ENCODE results near the gene SCN5A. TPM values are rescaled to one million over a fixed set of nuclear protein-coding genes. Genes with fewer than 3 reads are reported as not detected.

The SCN5A gene
- total RNA-seq, 1 experiment from 2014 or later: 0.54 TPM

GRCh38 chr3:38614651-38615352, 34.7 kb downstream of the SCN5A start:
- H3K4me3 ChIP-seq (ENCODE audit: low read depth, low read length, poor library complexity, severe bottlenecking): no peak overlapping the region
- ChIA-PET CTCF (no interaction called here), POLR2A (ENCODE audit: low non-redundant PET) (no interaction called here)
- H3K27ac ChIP-seq (ENCODE audit: low read depth, low read length, poor library complexity, severe bottlenecking): no peak overlapping the region
- no peaks in the 10 kb centered on the region for H3K36me3 ChIP-seq (ENCODE audit: insufficient read depth, low read length, poor library complexity, severe bottlenecking)
- TF ChIP-seq EZH2 (IDR thresholded peaks at IDR 0.05; ENCODE audit: borderline replicate concordance, low read depth, low read length, poor library complexity, severe bottlenecking) (no peak), CTCF (conservative IDR thresholded peaks at IDR 0.05; ENCODE audit: low read depth, low read length) (no peak)
- H3K4me1 ChIP-seq (ENCODE audit: insufficient read depth, low read length, poor library complexity, severe bottlenecking): no peaks in the 10 kb centered on the region
- H3K27me3 ChIP-seq (replicated peaks; ENCODE audit: insufficient read depth, low read depth, low read length, poor library complexity): no peaks in the 10 kb centered on the region
- no peak for DNase-seq (ENCODE audit: low spot score)
- no peaks in the 10 kb centered on the region for H3K9me3 ChIP-seq (ENCODE audit: low read depth, low read length, poor library complexity, severe bottlenecking)
- intact Hi-C loops (cut with micrococcal nuclease; ENCODE audit: unreplicated experiment): no loop called here
- BruUV-seq (replicated peaks): no TSS peak

GRCh38 chr3:38614091-38614490, 35.4 kb downstream of the SCN5A start:
- H3K4me1 ChIP-seq (ENCODE audit: insufficient read depth, low read length, poor library complexity, severe bottlenecking): no peaks in the 10 kb centered on the region
- ChIA-PET CTCF (no interaction called here), POLR2A (ENCODE audit: low non-redundant PET) (no interaction called here)
- no peak overlapping the region for H3K27ac ChIP-seq (ENCODE audit: low read depth, low read length, poor library complexity, severe bottlenecking)
- no peaks in the 10 kb centered on the region for H3K27me3 ChIP-seq (replicated peaks; ENCODE audit: insufficient read depth, low read depth, low read length, poor library complexity)
- no TSS peak for BruUV-seq (replicated peaks)
- DNase-seq (ENCODE audit: low spot score): no peak
- no peaks in the 10 kb centered on the region for H3K9me3 ChIP-seq (ENCODE audit: low read depth, low read length, poor library complexity, severe bottlenecking)
- H3K36me3 ChIP-seq (ENCODE audit: insufficient read depth, low read length, poor library complexity, severe bottlenecking): no peaks in the 10 kb centered on the region
- H3K4me3 ChIP-seq (ENCODE audit: low read depth, low read length, poor library complexity, severe bottlenecking): no peak overlapping the region
- TF ChIP-seq EZH2 (IDR thresholded peaks at IDR 0.05; ENCODE audit: borderline replicate concordance, low read depth, low read length, poor library complexity, severe bottlenecking): no peak
- no peak for TF ChIP-seq CTCF (conservative IDR thresholded peaks at IDR 0.05; ENCODE audit: low read depth, low read length)
- intact Hi-C loops (cut with micrococcal nuclease; ENCODE audit: unreplicated experiment): no loop called here

GRCh38 chr3:38613426-38613825, 36.1 kb downstream of the SCN5A start:
- CTCF ChIA-PET: no interaction called here
- intact Hi-C loops (cut with micrococcal nuclease; ENCODE audit: unreplicated experiment): no loop called here

More at GRCh38 chr3:38613426-38613825, 36.1 kb downstream of the SCN5A start:
- no peak for DNase-seq (ENCODE audit: low spot score)
- H3K36me3 ChIP-seq (ENCODE audit: insufficient read depth, low read length, poor library complexity, severe bottlenecking): no peaks in the 10 kb centered on the region
- H3K27me3 ChIP-seq (replicated peaks; ENCODE audit: insufficient read depth, low read depth, low read length, poor library complexity): no peaks in the 10 kb centered on the region
- no peaks in the 10 kb centered on the region for H3K9me3 ChIP-seq (ENCODE audit: low read depth, low read length, poor library complexity, severe bottlenecking)
- no peak overlapping the region for H3K4me3 ChIP-seq (ENCODE audit: low read depth, low read length, poor library complexity, severe bottlenecking)
- no TSS peak for BruUV-seq (replicated peaks)
- H3K27ac ChIP-seq (ENCODE audit: low read depth, low read length, poor library complexity, severe bottlenecking): no peak overlapping the region
- TF ChIP-seq EZH2 (IDR thresholded peaks at IDR 0.05; ENCODE audit: borderline replicate concordance, low read depth, low read length, poor library complexity, severe bottlenecking) (no peak), CTCF (conservative IDR thresholded peaks at IDR 0.05; ENCODE audit: low read depth, low read length) (no peak)
- H3K4me1 ChIP-seq (ENCODE audit: insufficient read depth, low read length, poor library complexity, severe bottlenecking): no peaks in the 10 kb centered on the region
- POLR2A ChIA-PET (ENCODE audit: low non-redundant PET): no interaction called here

All from A673 (cell line).